DMS53 (cell line): ENCODE data around the gene TFF1.

Experiments
- DNase-seq: peaks from one replicate; lab custom pipeline; 2025; lab: John Stamatoyannopoulos, UW

Gene TFF1

GRCh38 chr21:42343963-42344510 is 22.3 kb downstream of the TFF1 start:
- DNase-seq, result no peak

DNA sequence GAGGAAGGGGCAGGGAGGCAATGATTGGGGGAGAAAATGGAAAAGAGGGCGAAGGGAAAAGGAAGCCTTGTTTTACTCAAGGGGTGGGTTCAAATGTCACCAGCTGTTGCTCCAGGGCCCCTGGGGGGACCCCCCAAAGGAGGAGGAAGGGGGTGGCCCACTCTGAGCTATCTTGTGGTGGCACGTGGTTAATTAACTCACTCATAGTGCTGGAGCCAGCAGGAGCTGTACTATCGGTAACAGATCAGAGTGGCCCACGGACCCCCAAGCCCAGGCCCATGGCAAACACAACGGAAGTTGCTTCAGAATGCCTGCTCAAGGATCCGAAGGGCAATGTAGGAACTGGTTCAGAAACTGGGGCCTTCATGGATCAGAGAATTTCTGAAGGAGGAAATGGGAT is 22.8 kb downstream of the TFF1 start:
- DNase-seq, result no peak

GRCh38 chr21:42343101-42343500 is 23.2 kb downstream of the TFF1 start:
- no peak for DNase-seq

- peak; percentile 14 for DNase-seq
These were observed 24.4 kb downstream of the TFF1 start for GRCh38 chr21:42341776-42342542.

DNA sequence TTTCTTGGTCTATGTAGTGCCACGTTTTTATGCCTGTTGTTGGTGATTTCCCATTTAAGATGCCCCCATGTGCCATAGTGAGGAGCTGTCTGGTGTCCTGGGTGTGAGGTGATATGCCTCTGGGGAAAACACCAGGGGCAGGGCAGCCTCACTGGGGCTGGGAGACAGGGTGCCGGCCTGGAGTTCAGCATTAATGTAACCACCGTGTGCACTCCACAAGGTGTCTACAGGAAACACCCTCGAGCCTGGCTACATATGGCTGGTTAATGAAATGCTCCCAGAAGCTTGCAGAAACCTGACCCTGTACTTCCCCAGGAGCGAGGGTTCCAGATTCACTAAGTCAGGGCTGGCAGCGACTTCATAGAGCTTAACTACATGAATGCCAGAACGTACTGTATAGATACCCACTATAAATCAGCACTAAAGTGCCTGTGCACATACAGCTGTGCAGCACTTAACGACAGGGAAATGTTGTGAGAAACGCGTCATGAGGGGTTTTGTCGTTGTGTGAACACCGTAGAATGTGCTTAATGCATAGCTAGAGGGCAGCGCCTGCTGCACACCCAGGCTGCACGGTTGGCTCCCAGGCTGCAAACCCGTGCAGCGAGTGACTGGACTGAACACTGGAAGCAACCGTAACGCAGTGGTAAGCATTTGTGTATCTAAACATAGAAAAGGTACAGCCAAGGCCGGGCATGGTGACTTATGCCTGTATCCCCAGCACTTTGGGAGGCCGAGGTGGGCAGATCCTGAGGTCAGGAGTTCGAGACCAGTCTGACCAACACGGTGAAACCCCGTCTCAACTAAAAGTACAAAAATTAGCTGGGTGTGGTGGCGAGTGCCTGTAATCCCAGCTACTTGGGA is 25.9 kb downstream of the TFF1 start:
- DNase-seq, result no peak

DNA sequence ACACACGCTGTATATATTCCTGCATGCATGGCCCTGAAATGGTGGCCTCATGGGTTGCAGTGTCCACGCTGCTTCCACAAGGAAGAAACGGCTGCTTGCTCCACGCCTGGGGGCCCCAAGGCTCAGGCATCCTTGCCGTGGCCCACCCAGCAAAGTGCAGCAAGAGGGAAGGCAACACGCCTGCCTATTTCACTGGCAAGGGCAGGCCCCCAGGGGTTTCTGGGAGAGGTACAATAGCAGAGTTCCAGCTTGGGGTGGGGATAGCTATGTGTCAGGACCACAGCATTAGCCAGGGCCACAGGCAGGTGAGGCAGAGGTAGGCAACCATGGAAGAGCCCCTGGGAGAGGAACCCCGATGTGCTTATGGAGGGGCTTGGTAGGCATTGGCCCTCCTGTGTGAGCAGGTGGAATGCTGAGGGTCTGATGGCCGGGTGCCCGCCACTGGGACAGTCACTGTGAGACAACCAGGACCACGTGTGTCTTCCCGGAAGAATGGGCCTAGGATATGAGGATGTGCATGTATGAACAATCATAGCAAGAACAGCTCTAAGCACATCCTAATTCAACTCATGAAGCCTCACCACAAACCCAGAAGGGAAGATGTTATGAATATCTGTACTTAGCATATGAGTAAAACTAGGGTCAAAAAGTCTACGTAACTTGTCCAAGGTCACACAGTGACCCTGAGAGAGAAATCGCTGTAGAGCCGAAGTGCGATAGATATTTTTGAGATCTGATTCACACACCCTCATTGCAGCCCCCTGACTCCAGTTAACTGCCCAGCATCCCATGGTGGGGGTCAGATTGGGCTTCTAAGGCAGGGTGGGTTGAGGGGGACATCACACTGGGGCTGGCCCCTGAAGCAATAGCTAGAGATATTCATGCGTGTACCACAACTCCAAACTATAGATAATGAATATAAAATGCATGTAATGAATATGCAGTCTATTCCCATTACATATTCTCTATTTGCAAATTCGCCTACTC is 27.3 kb downstream of the TFF1 start:
- DNase-seq, result no peak

GRCh38 chr21:42337830-42338728 is 28.3 kb downstream of the TFF1 start:
- peak; percentile 93 for DNase-seq

DNA sequence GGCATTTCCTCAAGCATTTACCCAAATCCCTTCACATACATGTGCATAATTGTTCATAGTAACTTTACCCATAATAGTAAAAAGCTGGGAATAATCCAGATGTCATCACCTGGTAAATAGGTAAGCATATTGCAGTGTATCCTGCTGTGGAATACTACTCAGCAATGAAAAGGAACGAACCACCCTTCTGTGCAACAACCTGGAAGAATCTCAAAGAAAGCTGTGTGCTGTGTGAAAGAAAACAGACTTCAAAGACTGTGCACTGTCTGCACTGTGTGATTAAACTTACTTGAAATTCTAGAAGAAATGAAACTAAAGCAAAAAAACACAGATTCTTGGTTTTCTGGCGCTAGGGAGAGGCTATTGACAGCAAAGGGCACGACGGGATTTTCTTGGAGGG is 29.1 kb downstream of the TFF1 start:
- DNase-seq, result no peak

GRCh38 chr21:42336054-42336453 is 30.3 kb downstream of the TFF1 start:
- DNase-seq, result no peak

DNA sequence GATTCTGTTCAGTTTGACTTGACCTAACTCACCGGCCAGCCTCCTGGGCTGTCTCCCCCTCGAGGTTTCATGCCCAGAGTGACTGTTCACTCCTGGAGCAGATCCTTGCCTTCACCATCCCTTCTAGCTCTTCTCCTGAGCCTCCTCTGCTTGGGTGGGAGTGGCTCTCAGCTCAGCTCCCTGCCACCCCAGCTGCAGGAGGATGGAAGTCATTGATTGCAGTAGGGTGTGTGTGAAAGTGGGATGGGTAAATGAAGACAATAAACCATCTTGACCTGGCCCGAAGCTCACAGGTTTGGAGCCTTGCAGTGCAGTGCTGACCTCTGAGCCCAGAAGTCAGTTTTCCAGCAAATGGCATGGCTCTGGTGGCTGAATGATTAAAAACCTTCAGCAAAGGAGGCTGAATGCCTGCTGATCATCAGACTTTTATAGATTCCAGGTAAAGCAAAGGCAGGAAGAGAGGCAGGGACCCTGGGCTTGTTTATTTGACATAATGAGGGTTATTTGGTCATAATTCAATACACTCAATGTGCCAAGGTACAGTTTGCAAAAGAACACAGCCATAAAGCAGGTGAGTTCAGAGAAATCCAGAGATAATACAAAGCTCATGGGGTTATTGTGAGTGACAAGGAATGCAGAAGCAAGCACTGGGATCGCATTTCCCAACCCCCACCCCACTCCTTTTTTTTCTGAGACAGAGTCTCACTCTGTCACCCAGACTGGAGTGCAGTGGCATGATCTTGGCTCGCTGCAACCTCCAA is 33.6 kb downstream of the TFF1 start:
- DNase-seq, result no peak

DNA sequence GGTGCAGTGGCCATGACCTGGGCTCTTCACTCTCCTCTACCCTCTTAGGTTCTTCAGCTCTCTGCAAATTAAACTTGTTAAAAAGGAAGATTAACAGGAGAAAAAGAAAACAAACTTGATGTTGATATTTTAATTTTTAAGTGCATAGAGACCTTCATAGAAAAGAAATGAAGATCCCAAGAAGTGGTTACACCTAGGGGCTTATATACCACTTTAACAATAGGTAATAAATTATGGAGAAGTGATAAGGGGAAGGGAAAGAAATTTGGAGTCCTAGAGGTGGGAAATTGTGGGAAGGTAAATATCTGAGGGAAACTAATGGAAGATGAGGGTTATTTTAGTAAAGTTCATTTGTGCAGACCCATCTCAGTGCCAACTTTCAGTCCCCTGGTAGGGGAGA is 34.7 kb downstream of the TFF1 start:
- no peak for DNase-seq

DNA sequence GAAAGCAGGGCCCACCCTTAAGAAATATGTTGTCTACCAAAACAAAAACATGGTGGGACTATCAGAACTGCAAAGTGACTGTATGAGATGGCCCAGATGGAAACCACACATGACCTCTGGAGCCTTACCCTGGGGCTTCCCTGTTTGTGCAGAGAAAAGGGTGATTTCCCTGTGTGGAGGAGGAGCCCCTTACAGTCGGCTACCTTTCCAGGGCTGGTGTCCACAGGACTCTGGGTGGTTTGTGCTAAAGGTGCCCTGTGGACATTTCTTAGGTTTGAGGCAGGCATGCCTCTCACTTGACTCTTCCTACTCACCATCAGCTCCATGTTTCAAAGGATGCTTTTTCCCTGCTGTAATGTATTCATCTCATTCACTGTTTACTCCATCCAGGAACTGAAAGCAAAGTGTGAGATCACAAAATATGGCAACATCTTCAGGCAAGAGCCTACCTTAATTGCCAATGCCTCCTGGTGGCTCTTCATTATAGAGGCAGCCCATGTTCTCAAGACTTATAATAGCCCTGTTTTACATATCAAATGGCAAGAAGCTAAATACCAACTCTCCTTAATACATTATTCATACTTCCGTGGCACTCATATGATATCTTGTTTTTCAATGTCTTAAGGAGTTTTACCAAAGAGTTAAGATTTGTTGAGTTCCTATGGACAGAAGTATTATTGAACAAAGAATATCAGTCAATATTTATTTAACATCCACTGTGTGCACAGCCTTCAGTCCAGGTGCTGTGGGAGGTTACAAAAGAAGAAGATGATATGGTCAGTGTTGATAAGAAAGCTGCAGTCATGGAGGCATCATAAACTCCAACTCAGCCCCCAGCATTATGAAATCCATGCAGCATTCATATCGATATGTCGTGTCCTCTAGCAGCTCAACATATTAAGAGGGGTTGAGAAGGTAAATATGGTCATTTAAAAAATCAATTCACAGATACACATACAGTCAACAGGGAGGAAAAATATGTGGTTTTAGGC is 35.7 kb downstream of the TFF1 start:
- peak; percentile 65 for DNase-seq

DNA sequence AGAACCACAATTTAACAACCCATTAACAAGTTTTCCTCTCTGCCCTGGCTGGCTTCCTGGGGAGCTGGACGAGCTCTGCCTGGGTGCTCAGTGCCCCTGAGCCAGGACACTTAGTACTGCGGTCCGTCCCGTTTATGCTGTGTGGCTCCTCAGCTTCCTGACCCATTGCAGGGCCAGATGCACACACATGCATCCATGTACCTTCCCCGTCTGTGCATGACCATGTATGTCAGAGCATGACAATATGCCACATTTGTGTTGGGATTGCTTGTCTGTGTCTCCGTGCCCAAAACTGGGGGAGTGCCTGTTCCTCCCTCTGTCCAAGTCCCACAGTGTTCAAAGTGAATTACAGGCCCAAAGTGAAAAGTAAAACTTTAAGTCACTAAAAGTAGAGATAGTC is 41.4 kb downstream of the TFF1 start:
- no peak for DNase-seq

DNA sequence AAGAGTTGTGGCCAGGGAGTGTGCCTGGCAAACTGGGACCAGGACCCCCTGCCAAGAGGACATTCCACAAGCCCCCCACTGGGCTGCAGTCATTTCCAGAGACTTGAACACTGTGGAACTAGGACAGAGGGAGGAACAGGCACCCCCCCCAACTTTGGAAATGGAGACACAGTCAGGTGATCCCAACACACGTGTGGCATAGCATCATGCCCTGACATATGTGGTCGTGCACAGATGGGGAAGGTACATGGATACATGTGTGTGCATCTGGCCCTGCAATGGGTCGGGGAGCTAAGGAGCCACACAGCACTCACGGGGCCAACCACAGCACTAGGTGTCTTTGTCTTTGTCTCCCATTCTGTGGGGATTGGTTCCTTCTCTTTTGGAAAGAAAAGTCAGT is 44.5 kb downstream of the TFF1 start:
- no peak for DNase-seq

GRCh38 chr21:42321231-42321630 is 45.1 kb downstream of the TFF1 start:
- DNase-seq, result no peak

- DNase-seq, result no peak
These were observed 45.5 kb downstream of the TFF1 start for GRCh38 chr21:42320791-42321190.

- peak; percentile 37 for DNase-seq
These were observed 46.3 kb downstream of the TFF1 start for GRCh38 chr21:42319851-42320572.

- DNase-seq, result no peak
These were observed 47.0 kb downstream of the TFF1 start for GRCh38 chr21:42319376-42319775.
